HG03196 (cell line): Measurements from ENCODE around the gene WHRN.

Experiments used
- ATAC-seq: cut with Tn5 transposase; IDR thresholded peaks from one replicate; pipeline ENCODE4 v1.9.1; 2021; ENCODE audit not compliant: unreplicated experiment

Gene WHRN

DNA sequence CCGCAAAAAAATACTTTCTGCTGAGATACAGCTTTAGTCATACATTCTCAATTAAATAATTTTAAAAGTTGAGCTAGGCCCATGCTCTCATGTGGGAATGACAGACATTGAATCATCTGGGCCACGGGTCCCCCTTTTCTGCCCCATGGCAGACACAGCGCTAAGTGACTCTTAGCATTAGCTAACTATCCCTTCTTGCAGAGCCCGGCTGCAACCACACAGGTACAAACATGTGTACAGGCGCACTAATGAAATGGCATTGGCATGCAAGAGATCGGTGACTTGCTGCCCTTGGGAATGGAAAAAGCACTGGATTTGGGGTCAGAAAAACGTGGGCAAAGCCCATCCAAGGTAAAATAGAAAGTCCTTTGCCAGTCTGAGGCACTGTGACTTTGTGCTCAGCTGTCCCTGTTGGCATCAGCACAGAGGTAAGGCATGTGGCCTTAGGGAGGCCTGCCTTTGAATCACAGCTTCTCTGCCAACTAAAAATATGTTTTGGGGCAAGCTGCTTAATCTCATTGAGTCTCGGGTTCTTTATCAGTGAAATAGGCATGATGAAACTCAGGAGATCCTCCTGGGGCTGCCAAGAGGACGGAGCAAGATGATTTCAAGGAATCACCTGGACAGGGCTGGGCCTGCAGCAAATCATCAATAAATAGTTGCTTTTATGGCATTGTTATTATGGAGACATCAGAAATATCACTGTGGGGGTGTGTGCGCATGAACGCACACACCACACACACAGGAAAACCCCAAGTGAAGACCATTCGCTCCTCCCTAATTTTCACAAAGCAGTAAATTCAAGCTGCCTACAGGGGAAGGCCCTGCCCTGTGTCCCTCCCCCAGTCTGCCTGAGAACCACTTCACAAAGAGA lies 54.2 kb downstream of the WHRN start:
- no peak for ATAC-seq

- no peak for ATAC-seq
These were observed 55.1 kb downstream of the WHRN start for GRCh38 chr9:114450181-114450580.

GRCh38 chr9:114449236-114449635 lies 56.0 kb downstream of the WHRN start:
- no peak for ATAC-seq

GRCh38 chr9:114448706-114449105 lies 56.6 kb downstream of the WHRN start:
- no peak for ATAC-seq

- no peak for ATAC-seq
These were observed 58.4 kb downstream of the WHRN start for GRCh38 chr9:114446672-114447450.

GRCh38 chr9:114446036-114446435 lies 59.2 kb downstream of the WHRN start:
- no peak for ATAC-seq

DNA sequence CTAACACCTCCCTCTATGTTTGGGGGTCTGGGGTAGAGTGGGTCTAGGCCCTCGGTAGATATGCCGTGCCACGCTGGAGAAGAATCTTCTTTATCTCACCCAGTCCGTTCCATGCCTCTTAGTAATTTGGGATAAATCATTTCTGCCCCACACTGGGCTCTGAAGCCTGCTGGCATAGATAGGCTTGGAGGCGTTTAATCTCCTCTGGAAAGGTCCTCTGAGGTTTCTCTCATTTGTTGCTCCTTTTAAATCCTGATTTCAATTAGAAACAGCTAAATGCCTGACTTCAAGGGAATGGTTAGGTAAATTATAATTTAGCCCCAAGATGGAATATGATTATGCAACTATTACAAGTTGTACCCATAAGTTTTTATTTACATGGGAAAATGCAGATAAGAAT lies 59.7 kb downstream of the WHRN start:
- ATAC-seq: no peak

GRCh38 chr9:114442022-114442421 lies 63.3 kb downstream of the WHRN start:
- no peak for ATAC-seq

DNA sequence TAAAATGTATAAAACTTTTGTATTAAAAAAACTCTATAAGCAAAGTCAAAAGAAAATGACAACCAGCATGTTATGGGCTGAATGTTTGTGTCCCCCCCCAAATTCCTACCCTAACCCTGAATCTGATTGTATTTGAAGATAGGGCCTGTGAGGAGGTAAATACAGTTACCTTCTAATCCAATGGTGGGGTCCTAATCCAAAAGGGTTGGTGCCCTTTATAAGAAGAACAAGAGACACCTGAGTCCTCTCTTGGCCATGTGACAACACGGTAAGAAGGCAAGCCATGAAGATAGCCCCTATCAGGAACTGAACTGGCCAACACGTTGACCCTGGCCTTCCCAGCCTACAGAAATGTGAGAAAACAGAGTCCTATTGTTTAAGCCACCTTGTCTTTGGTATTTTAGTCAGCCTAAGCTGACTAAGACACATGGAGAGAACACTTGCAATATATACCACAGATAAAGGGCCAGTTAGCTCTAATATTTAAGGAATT lies 67.8 kb downstream of the WHRN start:
- no peak for ATAC-seq

DNA sequence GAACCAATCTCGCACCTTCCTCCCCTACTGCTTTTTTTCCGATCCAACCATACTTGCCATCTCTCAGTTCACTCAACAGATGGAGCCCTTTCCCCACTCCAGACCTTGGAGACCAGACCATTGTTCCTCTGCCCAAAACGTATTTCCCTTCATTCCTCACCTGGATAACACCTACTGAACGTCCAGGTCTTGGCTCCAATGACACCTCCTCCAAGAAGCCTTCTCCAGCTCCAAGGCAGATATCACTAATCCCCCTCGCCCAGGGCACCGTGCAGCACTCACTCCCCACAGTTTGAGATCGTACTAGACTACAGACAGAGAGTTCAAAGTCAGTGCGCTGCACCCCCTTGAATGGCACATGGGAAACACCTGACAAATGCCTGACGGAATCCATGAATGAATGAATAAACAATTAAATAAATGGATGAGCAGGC lies 70.4 kb downstream of the WHRN start:
- no peak for ATAC-seq

DNA sequence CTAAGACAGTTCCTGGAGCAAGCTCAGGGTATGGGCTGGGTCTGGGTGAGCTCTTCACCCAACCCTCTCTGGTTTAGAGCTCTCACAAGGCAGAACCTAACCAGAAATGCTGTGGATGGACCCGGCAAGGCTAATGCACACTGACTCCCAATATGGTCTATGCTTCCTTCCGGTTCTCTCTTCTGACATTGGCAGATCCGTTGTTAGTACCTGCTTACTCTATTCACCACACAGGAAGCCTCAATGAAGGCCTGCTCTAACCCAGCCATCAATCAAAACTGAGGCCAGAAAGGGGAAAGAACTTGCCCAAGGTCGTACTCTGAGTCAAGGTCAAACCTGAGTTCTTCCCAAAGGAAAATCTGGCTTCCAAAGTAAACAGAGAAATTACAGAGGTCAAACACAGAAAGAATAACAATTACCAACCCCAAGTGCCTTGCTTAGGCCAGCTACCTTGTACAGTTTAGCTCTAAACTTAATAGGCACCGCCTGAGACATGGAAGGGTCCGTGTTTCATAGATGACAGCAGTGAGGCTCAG lies 71.5 kb downstream of the WHRN start:
- ATAC-seq: no peak

DNA sequence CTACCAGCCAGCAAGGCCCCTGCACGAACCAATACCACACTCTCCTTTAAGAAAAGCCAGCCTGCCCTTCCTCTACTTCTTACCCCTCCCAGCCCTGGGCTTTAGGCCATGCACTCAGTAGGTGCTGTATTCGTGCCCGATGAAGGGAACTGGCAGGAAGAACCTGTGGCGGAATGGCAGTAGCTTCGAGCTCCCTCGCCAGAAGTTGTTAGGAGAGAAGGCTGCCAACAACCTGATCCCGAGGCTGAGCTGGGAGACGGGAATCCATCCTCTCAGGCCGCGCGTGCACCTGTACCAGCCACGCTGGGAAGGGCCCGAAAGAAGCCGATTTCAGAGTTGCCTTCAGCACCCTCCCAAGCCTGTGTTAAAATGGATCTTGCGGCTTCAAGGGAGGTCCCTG lies 72.2 kb downstream of the WHRN start:
- ATAC-seq: no peak

DNA sequence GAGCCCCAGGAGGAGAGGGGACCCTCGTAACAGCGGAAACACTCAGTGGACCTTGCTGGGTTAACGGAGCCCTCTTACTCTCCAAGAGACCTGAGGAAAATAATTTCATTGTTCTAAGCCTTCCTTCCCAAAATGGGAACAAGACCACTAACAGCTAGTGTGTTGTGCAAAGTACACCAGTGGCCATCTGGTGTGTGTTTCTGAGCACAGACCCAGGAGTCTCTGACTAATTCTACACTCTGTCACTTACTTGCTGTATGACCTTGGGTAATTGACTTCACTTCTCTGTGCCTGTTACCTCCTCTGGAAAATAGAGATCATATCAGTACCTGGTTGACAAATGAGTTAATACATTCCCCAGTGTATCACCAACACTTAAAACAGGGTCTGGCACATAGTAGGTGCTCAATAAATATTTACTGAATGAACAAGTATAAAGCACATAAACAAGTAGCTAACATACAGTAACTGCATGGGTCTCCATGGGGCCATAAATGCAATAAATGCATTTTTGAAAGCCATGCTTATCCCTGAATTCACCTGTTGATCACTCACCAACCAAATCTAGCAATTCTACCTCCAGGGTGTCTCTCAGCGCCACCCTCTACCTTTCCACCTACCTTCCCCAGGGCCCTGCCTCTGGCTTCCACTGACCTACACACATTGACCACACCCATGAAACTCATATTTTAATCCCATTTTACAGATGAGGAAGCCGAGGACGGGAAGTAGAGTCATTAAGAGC lies 72.8 kb downstream of the WHRN start:
- no peak for ATAC-seq

DNA sequence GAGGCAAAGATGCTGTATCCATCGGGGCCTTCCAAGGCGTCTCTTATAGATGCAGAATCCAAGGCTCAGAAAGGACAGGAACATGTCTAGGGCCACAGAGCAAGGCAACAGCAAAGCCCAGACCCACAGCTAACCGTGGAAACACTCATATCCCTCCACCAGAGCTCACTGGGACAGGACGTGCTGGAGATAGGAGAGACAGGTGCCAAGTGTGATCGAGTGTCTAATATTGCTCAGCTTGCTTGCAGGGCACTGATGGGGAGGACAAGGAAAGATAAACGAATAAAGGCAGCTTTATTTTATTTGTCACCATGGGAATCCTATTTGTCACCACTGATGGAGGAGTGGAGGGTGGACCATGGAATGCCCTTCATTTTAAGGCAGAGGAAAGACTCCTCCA lies 73.5 kb downstream of the WHRN start:
- no peak for ATAC-seq

DNA sequence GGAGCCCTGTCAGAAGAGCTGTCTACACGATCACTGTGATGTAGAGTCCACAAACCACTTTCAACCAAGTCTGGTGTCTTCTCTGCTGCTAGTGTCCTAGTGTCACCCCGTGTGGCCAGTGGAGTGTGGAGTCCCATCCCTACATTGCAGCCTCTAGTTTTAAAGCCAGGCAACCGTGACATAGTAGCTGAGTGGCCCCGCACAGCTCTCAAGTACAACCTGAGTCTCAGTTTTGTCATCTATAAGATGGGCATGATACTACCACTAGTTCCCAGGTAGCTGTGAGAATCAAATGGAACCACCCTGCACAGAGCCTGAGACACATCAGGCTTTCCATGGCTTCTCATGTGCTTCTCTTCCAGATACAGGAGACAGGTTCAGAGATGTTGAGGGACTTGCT lies 74.3 kb downstream of the WHRN start:
- no peak for ATAC-seq

GRCh38 chr9:114430457-114430856 lies 74.8 kb downstream of the WHRN start:
- ATAC-seq: no peak

DNA sequence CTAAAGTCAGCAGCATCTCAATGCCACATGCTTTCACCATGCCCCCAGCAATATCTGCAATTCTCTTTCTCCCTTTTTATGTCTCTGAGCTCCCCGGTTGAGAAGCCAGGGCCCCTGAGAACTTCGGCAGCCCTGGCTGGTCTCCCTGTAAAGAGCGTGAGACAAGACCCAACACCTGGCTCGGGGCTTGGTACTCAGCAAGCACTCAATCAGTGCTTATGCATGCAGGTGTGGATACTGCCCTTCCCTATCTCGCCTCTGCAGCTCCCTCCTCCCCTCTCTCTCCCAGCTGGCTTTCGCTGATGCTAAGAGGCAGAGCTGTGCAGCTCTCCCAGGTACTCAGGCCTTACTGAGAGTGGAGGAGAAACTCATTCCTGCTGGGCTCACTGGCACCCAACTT lies 75.8 kb downstream of the WHRN start:
- ATAC-seq: no peak

DNA sequence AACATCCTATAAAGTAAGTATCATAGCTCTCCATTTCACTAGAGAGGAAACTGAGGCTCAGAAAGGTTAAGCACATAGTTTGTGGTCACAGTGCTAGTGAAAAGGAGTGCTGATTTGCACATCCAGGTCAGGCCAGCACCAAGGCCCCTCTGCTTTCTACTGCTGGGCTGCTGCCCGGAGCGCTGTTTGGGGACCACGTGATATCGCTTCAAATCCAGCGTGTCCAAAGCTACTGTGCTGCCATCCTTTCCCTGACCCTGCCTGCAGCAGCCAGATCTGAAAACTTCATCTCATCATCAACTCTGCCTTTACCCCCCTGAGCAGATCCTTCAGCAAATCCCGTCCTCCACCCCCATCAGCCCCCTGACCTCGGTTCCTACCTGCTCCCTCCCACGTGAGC lies 76.8 kb downstream of the WHRN start:
- ATAC-seq: no peak

- no peak for ATAC-seq
These were observed 77.6 kb downstream of the WHRN start for GRCh38 chr9:114427644-114428043.

DNA sequence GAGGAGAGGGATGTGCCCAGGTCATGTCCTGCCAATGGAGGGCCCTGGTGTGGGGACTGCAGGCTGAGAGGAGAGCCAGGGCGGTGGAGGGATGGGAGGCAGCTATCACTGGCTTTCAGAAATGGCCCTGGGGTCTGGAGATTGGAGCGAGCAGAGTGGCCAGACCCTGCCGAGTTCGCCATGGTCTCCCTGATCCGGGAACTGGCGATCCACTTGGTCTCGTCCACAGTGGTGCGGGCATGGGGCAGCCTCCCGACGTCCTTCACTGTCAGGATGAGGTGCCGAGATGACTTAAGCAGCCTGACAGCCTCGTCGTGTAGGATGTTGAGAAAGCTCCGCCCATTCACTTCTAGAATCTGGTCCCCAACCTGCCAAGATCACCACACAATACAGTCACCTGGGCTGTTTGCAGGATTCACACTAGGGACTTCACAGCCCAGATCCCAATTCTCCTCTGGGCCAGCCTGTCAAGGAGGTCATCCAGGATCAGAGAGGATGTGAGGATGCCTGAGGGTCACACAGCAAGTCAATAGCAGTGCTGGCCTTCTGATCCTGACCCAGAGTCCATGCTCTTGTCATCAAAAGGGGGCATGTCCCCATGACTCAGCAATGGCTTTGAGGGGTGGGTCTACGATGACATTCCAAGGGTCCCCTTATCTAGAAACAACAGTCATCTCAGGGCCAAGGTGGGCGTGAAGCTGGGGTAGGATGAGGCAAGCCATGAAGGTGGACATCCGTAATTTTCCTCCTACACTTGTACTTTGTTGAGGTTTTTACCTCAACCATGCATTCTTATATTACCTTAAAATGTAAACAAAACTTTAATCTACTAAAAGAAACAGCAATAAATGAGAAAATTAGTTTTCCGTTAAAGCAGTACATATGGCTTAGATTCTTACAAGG lies 79.0 kb downstream of the WHRN start:
- ATAC-seq: no peak
